GM19023 (cell line): ENCODE data around the gene BFSP1.

ENCODE experiments used
- ATAC-seq: cut with Tn5 transposase; IDR thresholded peaks from one replicate; pipeline ENCODE4 v1.9.1; 2021; ENCODE audit warnings: mild to moderate bottlenecking, moderate library complexity; ENCODE audit not compliant: unreplicated experiment

BFSP1 gene

DNA sequence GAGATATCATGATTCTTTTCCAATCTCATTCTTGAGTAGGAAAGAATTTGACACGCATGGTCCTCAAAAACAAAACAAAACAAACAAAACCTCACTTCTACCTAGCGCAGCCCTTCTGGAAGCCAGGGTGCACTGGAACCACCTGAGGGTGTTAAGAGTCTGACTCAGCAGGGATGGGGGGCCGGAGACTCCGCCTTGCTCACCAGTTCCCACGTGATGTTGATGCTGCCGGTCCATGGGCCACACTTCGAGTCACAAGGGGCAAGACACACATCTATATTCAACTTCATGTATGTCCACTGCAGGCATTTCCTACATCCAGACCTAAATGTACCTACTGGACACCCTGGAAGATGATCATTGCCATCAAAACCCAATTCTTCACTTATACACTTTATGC is 30.4 kb downstream of the BFSP1 start:
- ATAC-seq = no peak

DNA sequence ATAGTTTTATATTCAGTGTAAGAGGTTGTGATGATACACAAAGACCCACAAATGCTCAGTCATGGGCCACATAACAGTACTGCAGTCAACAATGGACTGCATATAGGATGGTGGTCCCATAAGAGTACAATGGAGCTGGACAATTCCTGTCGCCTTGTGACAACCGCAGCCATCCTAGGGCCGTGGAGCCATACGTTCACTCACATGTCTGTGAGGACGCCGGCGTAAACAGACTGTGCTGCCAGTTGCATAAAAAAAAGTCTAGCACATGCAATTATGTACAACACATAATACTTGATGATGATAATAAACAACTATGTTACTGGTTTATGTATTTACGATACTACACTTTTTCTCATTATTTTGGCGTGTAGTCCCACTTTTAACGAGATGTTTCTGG is 30.9 kb downstream of the BFSP1 start:
- no peak for ATAC-seq

DNA sequence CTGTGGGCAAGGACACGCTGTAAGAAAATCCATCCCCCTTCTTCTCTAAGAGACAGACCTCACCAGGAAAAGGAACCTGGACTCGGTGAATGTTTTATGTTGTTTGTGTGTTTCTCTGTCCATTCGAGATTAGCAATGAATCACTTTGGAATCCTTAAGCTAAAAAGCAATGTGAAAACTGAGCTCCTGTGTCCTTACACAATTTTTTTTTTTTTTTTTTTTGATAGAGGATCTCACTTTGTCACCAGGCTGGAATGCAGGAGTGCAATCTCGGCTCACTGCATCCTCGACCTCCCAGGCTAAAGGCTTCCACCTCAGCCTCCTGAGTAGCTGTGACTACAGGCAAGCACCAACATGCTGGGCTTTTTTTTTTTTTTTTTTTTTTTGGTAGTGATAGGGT is 32.1 kb downstream of the BFSP1 start:
- no peak for ATAC-seq

DNA sequence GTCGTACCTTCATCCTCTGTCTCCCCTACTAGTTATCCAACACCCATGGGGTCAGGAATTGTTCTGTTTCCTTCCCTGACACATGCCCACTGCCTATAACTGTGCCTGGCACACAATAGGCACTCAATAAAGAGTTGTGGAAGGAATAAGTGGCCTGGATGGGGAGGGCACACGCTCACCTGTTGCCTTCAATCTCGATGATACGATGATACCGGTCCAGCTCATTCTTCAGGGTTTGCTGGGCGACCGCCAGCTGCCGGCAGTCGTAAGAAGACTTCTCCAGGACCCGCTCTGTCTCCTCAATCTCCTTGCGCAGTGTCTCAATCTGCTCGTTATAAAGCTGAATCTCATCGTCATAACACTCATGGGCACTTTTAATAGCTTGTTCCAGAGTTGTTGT is 32.5 kb downstream of the BFSP1 start:
- no peak for ATAC-seq

DNA sequence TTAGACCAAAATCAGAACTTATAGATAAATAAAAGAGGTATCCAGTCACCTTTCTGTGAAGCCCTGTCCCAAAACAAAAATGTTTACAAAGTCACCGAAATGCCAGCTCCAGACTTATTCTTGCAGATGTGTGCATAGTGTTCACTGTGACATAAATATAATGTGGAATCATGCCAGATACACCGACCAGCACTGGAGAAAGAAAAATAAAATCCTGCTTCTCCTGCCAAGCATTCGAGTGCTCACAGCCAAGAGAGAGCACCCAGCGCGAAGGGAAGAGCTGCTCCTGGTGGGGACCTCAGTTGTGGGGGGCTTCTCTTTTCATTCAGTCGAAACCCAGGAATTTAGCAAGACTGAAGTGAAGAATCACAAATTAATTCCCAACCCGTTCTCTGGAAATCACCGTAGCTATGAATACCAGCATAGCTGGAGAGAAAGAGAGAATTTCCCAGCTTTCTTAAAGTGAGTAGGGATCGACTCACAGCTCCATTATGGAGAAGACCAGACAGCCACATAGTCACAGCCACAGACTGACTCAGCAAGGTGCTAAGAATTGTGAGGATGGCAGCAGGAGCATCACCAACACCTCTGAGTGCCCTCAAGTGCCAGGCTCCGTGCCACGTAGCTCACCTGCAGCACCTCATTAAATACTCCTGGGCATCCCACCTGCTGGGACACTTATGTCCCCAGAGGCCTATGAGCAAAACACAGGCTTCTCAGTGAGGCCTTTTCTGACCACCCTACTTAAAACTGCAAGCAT is 33.2 kb downstream of the BFSP1 start:
- ATAC-seq = no peak

DNA sequence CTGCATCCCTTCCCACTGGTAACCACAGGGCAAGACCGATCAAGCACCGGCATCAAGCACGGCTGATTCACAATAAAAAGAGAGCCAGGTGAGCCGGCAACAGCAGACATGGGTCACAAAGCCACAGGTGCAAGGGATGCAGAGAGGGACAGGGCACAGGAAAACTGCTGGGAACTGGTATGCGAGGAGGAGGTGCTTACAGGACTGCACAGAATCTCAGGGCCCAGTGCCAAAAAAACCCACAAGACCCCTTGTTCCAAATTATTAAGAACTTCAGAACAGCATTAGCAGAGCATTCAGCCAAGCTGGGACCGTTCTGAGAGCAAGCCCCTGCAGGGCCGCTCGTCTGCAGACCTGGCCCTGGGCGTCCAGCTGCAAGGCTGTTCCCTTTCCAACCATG is 35.4 kb downstream of the BFSP1 start:
- no peak for ATAC-seq

DNA sequence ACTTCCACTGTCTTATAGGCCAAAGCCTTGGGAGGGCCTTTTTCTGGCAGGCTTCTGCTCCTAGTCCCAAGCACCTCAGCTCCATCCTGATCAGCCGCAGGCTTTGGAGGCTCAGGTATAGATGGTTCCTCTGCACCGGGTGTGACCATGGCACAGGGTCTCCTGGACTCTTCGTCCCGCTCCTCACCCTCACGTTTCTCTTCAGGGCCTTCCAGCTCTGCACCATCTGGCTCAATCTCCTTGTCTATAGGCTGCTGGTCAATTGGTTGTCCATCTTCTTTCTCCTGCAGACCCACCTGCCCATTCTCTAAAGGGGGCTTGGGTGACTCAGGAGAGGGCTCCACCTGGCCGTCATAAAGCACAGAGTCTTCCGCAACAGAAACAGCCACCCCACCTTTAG is 37.0 kb downstream of the BFSP1 start:
- ATAC-seq = no peak

DNA sequence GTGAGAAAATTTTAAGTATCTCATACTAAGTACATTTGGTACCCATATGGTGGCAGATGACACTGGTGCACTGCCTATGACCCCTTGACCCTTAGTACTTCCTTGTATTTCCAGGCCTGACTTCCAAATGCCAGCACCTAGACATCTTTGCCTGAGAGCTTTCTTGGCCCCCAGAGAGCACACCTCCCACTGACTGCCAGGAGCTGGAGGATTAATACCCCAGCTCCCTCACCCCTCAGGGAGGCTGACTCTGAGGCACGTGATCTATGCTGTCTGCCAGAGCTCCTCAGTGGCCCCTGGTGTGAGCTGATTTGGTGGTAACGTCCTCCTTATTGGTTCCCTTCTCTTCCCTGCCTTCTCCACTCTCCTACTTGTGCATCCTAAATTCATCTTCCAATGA is 38.0 kb downstream of the BFSP1 start:
- no peak for ATAC-seq

DNA sequence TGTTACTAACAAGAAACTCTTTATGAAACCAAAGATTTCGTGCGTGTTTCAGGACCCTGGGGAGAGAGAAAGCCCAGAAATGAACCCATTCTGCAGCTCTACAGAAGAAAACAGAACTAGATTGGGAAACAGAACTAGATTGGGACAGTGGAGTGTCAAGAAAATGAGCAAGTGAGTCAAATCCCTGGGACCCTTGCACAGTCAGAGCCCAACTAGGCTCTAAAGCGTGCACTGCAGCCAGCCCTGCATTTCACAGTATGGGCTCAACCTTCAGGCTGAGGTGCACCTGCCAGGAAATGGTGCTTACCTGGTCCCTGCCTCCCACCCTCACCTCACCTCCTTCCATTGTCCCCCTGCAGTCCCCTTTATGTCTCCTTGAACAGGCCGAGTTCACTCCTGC is 39.7 kb downstream of the BFSP1 start:
- ATAC-seq = no peak

DNA sequence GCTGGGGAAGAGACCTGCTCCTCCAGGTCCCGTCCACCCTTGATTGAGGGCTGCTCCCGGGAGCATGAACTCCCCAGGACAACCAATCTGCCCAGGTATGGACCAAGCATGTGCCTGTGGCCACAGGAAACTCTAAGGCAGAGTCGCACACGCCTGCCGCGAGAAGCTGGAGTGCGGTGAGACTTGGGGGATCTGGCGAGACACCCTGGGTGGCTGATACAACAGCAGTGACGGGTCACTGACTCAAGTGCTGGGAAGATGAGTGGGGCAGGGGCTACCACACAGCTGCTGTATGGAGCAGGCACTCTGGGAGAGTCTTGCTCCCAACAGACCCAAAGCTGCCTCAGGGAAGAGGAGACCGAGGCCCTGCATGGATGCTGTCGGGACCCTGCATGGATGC is 40.1 kb downstream of the BFSP1 start:
- no peak for ATAC-seq

DNA sequence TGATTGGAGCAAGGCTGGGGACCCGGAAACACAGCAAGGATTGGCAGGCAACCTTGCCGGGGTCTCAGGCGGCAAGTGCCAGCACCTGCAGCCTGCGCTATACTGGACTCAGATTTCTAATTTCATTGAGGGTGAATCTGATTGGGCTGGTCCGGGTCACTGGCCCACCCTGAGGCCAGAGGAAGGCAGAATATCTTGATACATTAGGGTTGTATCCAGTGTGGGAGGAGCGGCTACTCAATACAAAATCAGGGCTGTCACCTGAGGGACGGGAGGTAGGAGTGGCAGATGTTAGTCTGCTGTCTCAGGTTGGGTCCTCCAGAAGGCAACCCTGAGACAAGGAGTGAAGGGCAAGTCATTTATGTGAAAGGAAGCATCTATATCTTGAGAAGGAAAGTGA is 40.7 kb downstream of the BFSP1 start:
- no peak for ATAC-seq

DNA sequence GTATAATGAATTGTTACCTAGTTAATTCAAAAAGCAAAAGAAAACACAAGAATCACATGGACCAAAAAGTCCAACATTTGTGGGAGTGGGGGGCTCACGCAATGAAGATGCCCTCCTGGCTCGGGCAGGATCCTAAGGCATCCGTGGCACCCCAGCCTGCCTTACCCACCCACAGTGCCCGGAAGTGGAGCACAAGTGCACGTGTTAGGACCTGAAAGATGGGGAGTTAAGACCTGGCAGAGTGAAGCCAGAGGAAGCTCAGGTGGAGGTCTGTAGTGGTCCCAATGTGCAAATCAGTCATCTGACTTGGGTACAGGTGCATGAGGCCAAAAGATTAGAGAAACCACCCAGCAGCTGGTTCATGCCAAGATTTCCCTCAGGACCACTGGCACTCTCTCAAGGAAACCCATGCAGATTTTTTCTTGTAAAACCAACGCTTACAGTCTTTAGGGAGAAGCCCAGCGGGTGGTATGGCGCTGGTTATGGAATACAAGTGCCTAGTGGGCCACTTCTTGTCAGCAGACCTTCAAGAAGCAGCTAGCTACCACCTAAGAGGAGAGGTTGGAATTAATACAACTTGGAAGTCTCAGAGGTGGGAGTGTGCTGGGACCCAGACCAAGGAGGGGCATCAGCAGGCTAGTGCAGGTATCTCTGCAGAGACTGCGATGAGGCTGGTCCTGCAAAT is 42.1 kb downstream of the BFSP1 start:
- no peak for ATAC-seq

DNA sequence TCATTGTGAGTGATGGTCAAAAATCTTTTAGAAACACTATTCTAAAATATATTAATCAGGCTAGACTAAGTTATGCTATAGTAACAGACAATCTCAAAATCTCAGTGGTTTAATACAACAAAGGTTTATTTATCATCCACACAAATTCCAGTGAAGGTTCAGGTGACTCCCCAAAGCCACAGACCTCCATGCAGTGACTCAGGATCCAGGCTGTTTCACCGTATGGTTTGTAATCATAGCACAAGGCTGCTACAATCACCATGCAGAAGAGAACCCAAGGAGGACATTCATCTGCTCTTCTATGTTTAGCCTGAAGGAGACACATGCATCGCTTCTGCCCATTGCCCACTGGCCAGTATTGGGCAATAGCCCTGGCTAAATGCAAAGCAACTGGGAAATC is 46.2 kb downstream of the BFSP1 start:
- ATAC-seq = no peak

DNA sequence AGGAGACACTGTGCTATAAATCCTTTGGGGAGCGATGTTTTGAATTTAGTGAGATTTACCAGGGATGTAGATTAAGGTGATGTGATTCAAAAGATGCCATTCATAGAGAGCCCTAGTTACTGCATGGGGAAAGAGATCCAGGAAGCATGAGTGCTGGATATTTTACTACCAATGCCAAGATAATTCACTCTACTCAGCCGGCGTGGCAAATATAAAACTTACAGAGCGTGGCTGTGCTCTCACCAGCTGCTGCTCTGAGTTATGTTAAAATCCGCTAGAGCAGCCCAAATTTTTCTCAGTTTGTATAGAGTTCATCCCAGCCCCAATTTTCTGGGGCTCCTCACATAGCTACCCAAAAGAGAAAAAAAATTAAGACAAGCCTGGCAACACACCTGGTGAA is 48.6 kb downstream of the BFSP1 start:
- no peak for ATAC-seq

DNA sequence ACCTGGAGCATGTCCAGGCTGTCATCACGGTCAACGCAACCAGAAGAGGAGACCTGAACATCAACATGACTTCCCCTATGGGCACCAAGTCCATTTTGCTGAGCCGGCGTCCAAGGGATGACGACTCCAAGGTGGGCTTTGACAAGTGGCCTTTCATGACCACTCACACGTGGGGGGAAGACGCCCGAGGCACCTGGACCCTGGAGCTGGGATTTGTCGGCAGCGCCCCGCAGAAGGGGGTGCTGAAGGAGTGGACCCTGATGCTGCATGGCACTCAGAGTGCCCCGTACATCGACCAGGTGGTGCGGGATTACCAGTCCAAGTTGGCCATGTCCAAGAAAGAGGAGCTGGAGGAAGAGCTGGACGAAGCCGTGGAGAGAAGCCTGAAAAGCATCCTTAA is 49.5 kb downstream of the BFSP1 start:
- no peak for ATAC-seq

DNA sequence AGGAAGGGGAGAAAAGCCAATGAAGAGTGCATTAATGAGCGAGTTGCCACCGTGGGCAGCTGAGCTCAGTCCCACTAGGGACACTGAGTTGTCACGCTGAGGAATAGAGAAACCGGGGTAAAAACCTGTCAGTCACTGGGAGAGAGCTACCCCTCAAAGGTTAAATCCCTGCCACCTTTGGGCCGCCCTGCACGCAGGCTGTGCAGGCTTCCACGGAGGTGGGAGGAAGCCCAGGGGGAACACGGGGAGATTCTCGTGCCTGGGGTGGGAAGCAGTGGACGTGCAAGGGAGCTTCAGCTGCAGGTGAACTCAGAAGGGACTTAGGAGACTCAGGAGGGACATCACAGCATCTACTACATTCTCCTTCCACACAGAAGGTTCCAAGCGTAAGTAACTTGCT is 50.5 kb downstream of the BFSP1 start:
- no peak for ATAC-seq

DNA sequence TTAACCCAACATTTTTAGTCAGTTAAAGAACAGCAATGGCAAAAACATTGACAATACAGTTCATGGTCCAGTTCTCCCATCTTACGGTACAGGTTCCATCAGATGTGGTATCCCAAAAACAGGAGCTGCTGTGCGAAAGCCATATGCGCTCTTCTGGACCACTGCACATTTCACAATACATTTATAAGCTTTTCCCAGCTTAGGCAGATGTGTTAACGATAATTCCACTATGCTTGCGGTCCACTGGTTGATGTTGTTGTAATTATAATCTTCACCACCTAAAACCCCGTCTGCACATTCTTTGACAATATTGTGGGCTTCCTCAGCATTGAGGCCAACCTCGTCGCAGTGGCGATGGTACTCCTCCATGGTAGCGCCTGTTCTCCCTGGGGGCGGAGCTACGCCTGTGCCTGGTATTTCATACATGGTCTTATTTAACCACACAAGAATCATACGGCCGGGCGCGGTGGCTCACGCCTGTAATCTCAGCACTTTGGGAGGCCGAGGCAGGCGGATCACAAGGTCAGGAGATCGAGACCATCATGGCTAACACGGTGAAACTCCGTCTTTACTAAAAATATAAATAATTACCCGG is 52.0 kb downstream of the BFSP1 start:
- no peak for ATAC-seq

DNA sequence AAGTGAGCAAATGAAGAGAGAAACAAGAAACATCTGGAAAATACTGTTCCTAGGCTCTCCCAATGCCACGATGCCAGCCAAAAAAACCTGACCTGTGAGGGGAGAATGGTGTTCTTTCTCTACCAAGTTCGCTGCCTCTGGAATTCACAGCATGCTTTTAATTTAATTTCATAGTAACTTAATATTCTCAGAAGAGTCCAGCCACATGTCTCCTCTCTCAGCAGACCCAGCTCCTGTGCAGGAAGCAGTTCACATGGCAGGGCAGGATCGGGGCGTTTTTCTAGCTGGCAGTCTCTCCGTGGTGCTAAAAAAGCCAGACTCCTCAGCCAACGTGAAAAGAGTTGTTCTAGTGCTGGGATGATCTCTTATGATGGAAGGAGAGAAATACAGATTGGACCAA is 57.5 kb downstream of the BFSP1 start:
- no peak for ATAC-seq

DNA sequence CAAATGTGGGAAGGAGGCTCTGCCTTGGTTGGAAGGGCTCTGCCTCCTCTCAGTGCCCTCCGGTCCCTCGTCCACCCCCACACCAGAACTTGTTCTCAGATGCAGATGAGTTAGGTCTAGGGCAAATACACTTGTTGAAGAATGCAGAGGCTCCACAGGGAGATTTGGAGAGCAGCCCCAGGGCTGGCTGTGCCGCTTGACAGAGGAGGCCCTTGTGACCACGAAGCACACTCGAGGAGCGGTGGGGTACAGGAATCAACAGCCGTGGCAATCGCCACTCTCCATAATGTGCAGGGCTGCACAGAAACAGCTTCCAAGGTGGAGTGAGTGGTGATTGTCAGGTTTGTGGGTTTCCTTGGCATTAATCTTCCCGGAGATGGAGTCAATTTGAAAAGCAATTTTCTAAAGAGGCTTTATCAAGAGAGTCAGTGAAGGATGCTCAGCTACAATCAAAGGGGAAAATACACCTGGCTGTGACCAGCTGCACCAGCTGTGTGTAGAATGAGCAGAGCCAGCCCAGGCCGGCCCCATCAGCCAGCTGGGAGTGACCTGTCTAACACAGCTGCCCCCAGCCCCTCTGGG is 59.5 kb downstream of the BFSP1 start:
- ATAC-seq = no peak

DNA sequence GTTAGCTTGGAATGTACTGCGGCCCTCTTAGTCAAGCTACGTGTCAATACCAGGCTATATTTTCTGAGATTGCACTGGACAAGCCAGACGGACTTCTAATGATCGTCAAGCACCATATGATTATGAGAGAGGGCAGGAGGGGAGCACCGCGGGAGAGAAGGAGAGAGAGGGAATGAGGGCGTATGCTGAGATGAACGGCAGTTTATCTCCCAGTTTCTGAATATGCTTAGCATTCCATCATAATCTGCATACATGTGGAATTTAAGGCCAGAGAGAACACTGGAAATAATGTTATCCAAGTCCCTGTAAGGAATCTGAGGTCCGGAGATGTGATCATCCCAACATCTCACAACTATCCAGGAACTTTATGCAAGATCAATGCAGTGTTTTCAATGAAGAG is 60.2 kb downstream of the BFSP1 start:
- ATAC-seq = no peak

DNA sequence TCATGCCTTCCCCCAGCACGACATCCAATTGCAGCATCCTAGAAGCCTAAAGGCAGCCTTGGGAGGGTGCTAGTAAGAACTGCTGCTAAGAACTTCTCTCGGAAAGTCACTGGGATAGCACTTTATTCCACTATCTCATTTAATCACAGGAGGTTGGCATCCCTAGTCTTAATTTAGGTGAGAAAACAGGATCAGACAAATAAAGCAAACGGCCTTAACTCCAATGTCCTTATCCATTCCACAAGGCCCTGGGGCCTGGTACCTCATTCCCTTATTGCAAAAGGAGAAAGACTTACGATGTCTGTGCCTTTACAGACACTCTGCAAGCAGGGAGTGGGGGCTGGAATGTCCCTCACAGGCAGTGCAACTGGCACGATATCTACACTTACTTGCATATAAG is 60.7 kb downstream of the BFSP1 start:
- ATAC-seq = no peak
